EL (cell line): Measurements from ENCODE around the gene IFIT2.
"Not testable (repeated sequence)": the region's sequence is repeated elsewhere in the genome, so short reads cannot be mapped to it uniquely, and the experiment has no call there.

Experiments used
- DNase-seq: peaks from one replicate; pipeline ENCODE4 v3.0.0-alpha.2; 2016

Gene IFIT2

GRCh38 chr10:89280508-89280907, 21.3 kb upstream of the IFIT2 start:
- DNase-seq, result no peak

- DNase-seq, result peak; percentile 52
Measured at GRCh38 chr10:89281606-89282395, 20.0 kb upstream of the IFIT2 start.

- peak; percentile 72 for DNase-seq
Measured at GRCh38 chr10:89283025-89283935, 18.6 kb upstream of the IFIT2 start.

GRCh38 chr10:89283936-89284475, 17.8 kb upstream of the IFIT2 start:
- peak; percentile 91 for DNase-seq

GRCh38 chr10:89284711-89285110, 17.1 kb upstream of the IFIT2 start:
- not testable (repeated sequence) for DNase-seq

GRCh38 chr10:89285303-89285702, 16.5 kb upstream of the IFIT2 start:
- DNase-seq, result peak; percentile 83

GRCh38 chr10:89294721-89295239, 7.1 kb upstream of the IFIT2 start:
- no peak for DNase-seq

- peak; percentile 45 for DNase-seq
Measured at GRCh38 chr10:89295597-89295996, 6.2 kb upstream of the IFIT2 start.

GRCh38 chr10:89296220-89296648, 5.6 kb upstream of the IFIT2 start:
- peak; percentile 31 for DNase-seq

- no peak for DNase-seq
Measured at GRCh38 chr10:89297356-89297755, 4.5 kb upstream of the IFIT2 start.

GRCh38 chr10:89297791-89298190, 4.1 kb upstream of the IFIT2 start:
- DNase-seq, result no peak

- DNase-seq, result no peak
Measured at GRCh38 chr10:89299031-89299430, 2.8 kb upstream of the IFIT2 start.

GRCh38 chr10:89301232-89301631, 614 bp upstream of the IFIT2 start:
- DNase-seq, result peak; percentile 49

GRCh38 chr10:89302625-89303024, 779 bp downstream of the IFIT2 start:
- peak; percentile 34 for DNase-seq

GRCh38 chr10:89303161-89303560, 1.3 kb downstream of the IFIT2 start:
- no peak for DNase-seq

- no peak for DNase-seq
Measured at GRCh38 chr10:89304026-89304425, 2.2 kb downstream of the IFIT2 start.

- no peak for DNase-seq
Measured at GRCh38 chr10:89304446-89304845, 2.6 kb downstream of the IFIT2 start.

- no peak for DNase-seq
Measured at GRCh38 chr10:89304925-89305324, 3.1 kb downstream of the IFIT2 start.

- no peak for DNase-seq
Measured at GRCh38 chr10:89305766-89306433, 4.1 kb downstream of the IFIT2 start.

- DNase-seq, result no peak
Measured at GRCh38 chr10:89306434-89307268, 4.8 kb downstream of the IFIT2 start.

- DNase-seq, result no peak
Measured at GRCh38 chr10:89307269-89307577, 5.4 kb downstream of the IFIT2 start.

- DNase-seq, result no peak
Measured at GRCh38 chr10:89308266-89308665, 6.4 kb downstream of the IFIT2 start.
